Measurements from ENCODE around the gene DST. TPM values are rescaled to one million over a fixed set of nuclear protein-coding genes. Genes with fewer than 3 reads are reported as not detected.

Gene DST
- total and polyA plus RNA-seq, 8 donors, result 42.4 to 149 (median 72.4) TPM

GRCh38 chr6:56649053-56649769 is 6.5 kb upstream of the DST start:
- Histone ChIP-seq H3K9me3 (no peaks in the 10 kb centered on the region), H3K27me3 (no peaks in the 10 kb centered on the region), H3K27ac (no peak overlapping the region), H3K4me1 (peaks cover 0 to 6% (median 0%) of the 10 kb centered on the region in 3 donors), H3K4me3 (no peak overlapping the region), H3K36me3 (peaks cover 0 to 5% (median 0%) of the 10 kb centered on the region in 3 donors)
- TF ChIP-seq, protein P1, sequence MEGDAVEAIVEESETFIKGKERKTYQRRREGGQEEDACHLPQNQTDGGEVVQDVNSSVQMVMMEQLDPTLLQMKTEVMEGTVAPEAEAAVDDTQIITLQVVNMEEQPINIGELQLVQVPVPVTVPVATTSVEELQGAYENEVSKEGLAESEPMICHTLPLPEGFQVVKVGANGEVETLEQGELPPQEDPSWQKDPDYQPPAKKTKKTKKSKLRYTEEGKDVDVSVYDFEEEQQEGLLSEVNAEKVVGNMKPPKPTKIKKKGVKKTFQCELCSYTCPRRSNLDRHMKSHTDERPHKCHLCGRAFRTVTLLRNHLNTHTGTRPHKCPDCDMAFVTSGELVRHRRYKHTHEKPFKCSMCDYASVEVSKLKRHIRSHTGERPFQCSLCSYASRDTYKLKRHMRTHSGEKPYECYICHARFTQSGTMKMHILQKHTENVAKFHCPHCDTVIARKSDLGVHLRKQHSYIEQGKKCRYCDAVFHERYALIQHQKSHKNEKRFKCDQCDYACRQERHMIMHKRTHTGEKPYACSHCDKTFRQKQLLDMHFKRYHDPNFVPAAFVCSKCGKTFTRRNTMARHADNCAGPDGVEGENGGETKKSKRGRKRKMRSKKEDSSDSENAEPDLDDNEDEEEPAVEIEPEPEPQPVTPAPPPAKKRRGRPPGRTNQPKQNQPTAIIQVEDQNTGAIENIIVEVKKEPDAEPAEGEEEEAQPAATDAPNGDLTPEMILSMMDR (IDR thresholded peaks at IDR 0.05), result no peak
- FAIRE-seq, result no peak
- intact Hi-C loops (cut with DNase I), result no loop called here
- no peak for DNase-seq
- ATAC-seq, result no peak
- 23 to 24% methylated on average over 1 of the region's 1 CpG for WGBS, 2 donors

DNA sequence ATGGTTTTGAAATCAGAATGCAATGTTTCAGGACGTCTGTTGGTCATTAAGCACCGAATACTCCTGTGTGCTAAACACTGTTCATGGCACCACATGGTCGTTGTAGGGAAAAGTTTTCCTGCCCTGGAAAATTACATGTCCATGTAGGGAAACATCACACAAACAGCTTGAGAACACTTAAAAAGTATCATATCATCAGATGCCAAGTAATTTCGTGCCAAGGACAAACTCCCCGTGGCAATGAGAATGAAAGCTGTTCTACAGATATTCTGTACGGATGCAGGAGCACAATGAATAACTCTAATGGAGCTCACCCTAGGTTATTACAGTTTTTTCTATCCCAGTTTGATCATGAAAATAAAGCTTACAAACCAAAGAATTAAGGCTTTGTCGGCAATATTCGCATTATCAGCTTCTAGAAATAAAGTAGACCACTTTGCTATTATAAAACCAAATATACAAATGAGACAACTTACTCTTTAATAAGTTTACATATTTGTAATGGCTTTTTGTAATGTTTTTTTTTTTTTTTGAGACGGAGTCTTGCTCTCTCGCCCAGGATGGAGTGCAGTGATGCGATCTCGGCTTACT is 4.6 kb upstream of the DST start:
- WGBS, 2 donors, result 72 to 76% methylated on average over 12 of the region's 12 CpGs
- Histone ChIP-seq H3K27ac (no peak overlapping the region), H3K4me1 (no peaks in the 10 kb centered on the region), H3K36me3 (peaks cover 0 to 5% (median 0%) of the 10 kb centered on the region in 3 donors), H3K4me3 (no peak overlapping the region), H3K9me3 (no peaks in the 10 kb centered on the region), H3K27me3 (no peaks in the 10 kb centered on the region)
- TF ChIP-seq, protein P1 (IDR thresholded peaks at IDR 0.05), result no peak
- intact Hi-C loops (cut with DNase I), result no loop called here
- DNase-seq, result no peak
- no peak for ATAC-seq
- FAIRE-seq, result no peak

- 76 to 81% methylated on average over 5 of the region's 5 CpGs for WGBS, 2 donors
- H3K4me1 ChIP-seq, result no peaks in the 10 kb centered on the region
- no peak for FAIRE-seq
Observed at GRCh38 chr6:56644366-56644765, 1.7 kb upstream of the DST start.

DNA sequence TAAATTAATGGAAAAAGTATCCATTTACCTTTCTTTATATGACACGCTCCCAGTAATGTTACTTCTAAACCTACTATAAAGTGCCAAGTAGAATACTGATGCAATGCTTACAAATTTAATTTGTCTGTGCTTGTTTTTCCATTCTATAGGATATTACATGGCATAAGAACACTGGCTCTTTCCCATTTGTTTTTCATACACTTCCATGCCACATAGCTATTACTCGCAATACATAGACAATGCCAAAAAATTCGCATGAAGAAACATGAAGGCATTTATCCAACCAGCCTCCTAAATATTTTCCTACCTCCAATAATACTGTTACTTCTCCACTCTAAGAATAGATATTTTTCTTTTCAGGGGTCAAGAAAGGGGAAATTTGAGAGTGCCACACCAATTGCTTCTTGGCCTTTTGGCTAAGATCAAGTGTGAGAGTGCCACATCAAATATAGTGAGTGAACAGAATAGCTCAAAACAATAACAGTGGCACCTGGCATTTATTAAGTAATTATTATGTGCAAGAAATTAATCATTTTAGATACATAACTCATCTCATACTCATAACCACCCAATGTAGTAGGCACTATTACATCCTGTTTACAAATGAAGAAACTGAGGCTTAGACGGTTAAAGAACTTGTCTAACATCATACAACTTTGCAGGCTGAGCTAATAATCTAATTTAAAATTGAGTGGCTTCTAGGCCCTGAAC is 845 bp upstream of the DST start:
- Histone ChIP-seq H3K4me1 (no peaks in the 10 kb centered on the region), H3K36me3 (peaks cover 0 to 5% (median 0%) of the 10 kb centered on the region in 3 donors), H3K9me3 (no peaks in the 10 kb centered on the region), H3K27me3 (no peaks in the 10 kb centered on the region), H3K4me3 (no peak overlapping the region), H3K27ac (no peak overlapping the region)
- ATAC-seq (no peak), DNase-seq (no peak), FAIRE-seq (no peak)
- intact Hi-C loops (cut with DNase I), result loop anchor here in 1 of 3 donors (5.0 kb wide), 2 partner anchors 54 to 199 kb away; no protein-coding TSS in a partner anchor
- 87 to 91% methylated on average over 4 of the region's 4 CpGs for WGBS, 2 donors
- TF ChIP-seq, protein P1 (IDR thresholded peaks at IDR 0.05), result no peak

More at GRCh38 chr6:56644366-56644765, 1.7 kb upstream of the DST start:
- intact Hi-C loops (cut with DNase I), result loop anchor here in 1 of 3 donors (5.0 kb wide), 2 partner anchors 53 to 198 kb away; no protein-coding TSS in a partner anchor
- no peaks in the 10 kb centered on the region for H3K9me3 ChIP-seq
- H3K27ac ChIP-seq, result no peak overlapping the region
- DNase-seq, result no peak
- H3K4me3 ChIP-seq, result no peak overlapping the region
- peaks cover 0 to 5% (median 0%) of the 10 kb centered on the region in 3 donors for H3K36me3 ChIP-seq
- ATAC-seq, result no peak
- TF ChIP-seq, protein P1 (IDR thresholded peaks at IDR 0.05), result no peak
- no peaks in the 10 kb centered on the region for H3K27me3 ChIP-seq
